Upper lobe of left lung (tissue), 6 donors: Measurements from ENCODE around the gene MTMR12. TPM values are rescaled to one million over a fixed set of nuclear protein-coding genes. Genes with fewer than 3 reads are reported as not detected.

Experiments used
- ATAC-seq, 2 donors: fragments of 200-7000 bp; cut with Tn5 transposase; one replicate each; pipeline ENCODE4 v1.9.1; 2022; ENCODE audit warnings: mild to moderate bottlenecking in 2 of 2, moderate library complexity in 2 of 2; ENCODE audit not compliant: low FRiP score in 2 of 2
- DNase-seq, 2 donors: peaks; one replicate each; pipeline ENCODE4 v3.0.0-alpha.2; 2019 to 2020
- H3K27ac ChIP-seq, 4 donors: fragments of 200-600 bp; sonication (generic); one replicate each; pipeline ENCODE4 v1.5.1; 2016 to 2019
- H3K27me3 ChIP-seq, 4 donors: fragments of 200-600 bp; sonication (generic); one replicate each; pipeline ENCODE4 v1.5.1; 2017 to 2019
- H3K36me3 ChIP-seq, 4 donors: fragments of 200-600 bp; sonication (generic); one replicate each; pipeline ENCODE4 v1.5.1; 2016 to 2019
- H3K4me1 ChIP-seq, 4 donors: fragments of 200-600 bp; sonication (generic); one replicate each; pipeline ENCODE4 v1.5.1; 2018 to 2019
- H3K4me3 ChIP-seq, 4 donors: fragments of 200-600 bp; sonication (generic); one replicate each; pipeline ENCODE4 v1.5.1; 2017 to 2019; ENCODE audit warnings: mild to moderate bottlenecking in 2 of 4, moderate library complexity in 1 of 4
- H3K9me3 ChIP-seq, 4 donors: fragments of 200-600 bp; sonication (generic); one replicate each; pipeline ENCODE4 v1.5.1; 2018 to 2019
- EP300 ChIP-seq, 4 donors: sonication (generic); formaldehyde crosslinking; IDR thresholded peaks; one replicate each; pipeline ENCODE4 v1.5.1; 2017; ENCODE audit warnings: antibody characterized with exemption in 4 of 4, control low read depth in 2 of 4
- POLR2A ChIP-seq, 4 donors: fragments of 450-650 bp; IDR thresholded peaks; one replicate each; pipeline ENCODE4 v1.5.1; 2016 to 2017; ENCODE audit warnings: antibody characterized with exemption in 4 of 4, mild to moderate bottlenecking in 2 of 4
- POLR2AphosphoS5 ChIP-seq, 2 donors: sonication (generic); formaldehyde crosslinking; IDR thresholded peaks; one replicate each; pipeline ENCODE4 v1.5.1; 2017; ENCODE audit warnings: antibody characterized with exemption in 2 of 2
- WGBS, 2 donors: methylation state at CpG; one replicate each; pipeline ENCODE4 v1.1.5; 2017 to 2018; 5-methylcytosine and 5-hydroxymethylcytosine counted together
- total RNA-seq, 6 donors: library from RNA; depleted of rRNA in 4 of 6; stranded (reverse); fragments of >200 nt in 4 of 6; gene quantifications; one replicate each; pipeline versions ENCODE4 v1.1.0 to v1.2.1, GENCODE V29; 2016 to 2021
- TF ChIP-seq, protein P1 (sequence below), 6 experiments: fragments of 450-650 bp in 4 of 6; fragments of 200-600 bp in 2 of 6; sonication (generic) in 2 of 6; IDR thresholded peaks; one replicate each; pipeline ENCODE4 v1.5.1; 2016 to 2019; ENCODE audit warnings: antibody characterized with exemption in 6 of 6
- donor health status: DM: no; HTN: no; CAD: no; lungs with moderate emphysema.
- donor health status: DM: no; HTN: yes; CAD: no; lungs with severe emphysema.

Gene MTMR12
- total RNA-seq, 6 donors from 2014 or later, result 27.2 to 50.8 (median 35.5) TPM

DNA sequence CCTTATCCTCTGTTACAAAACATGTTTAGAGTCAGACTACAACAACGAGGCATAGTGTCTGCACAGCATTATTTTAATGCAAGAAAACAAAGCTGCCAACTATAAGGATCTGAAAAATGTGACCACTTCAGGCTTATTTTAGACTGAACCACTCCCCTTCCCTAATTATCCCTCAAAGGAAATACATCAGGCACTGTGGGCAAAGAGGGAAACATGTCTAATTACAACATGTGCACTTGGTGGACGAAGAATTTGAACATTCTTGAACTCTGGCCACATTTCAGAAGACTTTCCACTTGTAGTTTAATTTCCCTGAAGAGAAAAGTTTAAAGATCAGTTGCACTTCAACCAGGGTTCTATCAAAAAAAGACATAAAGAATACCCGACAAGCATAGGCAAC is 3.8 kb downstream of the MTMR12 start:
- Histone ChIP-seq H3K4me3 (no peak overlapping the region), H3K36me3 (no peaks in the 10 kb centered on the region), H3K4me1 (peaks cover 44 to 81% (median 50%) of the 10 kb centered on the region in 4 donors), H3K27ac (peak overlapping the region; percentile 24 to 64 (median 56)), H3K9me3 (no peaks in the 10 kb centered on the region), H3K27me3 (no peaks in the 10 kb centered on the region)
- TF ChIP-seq EP300 (IDR thresholded peaks at IDR 0.05) (peak in 1 of 4 donors; percentile 37), POLR2A (IDR thresholded peaks at IDR 0.05) (no peak)
- TF ChIP-seq, protein P1, sequence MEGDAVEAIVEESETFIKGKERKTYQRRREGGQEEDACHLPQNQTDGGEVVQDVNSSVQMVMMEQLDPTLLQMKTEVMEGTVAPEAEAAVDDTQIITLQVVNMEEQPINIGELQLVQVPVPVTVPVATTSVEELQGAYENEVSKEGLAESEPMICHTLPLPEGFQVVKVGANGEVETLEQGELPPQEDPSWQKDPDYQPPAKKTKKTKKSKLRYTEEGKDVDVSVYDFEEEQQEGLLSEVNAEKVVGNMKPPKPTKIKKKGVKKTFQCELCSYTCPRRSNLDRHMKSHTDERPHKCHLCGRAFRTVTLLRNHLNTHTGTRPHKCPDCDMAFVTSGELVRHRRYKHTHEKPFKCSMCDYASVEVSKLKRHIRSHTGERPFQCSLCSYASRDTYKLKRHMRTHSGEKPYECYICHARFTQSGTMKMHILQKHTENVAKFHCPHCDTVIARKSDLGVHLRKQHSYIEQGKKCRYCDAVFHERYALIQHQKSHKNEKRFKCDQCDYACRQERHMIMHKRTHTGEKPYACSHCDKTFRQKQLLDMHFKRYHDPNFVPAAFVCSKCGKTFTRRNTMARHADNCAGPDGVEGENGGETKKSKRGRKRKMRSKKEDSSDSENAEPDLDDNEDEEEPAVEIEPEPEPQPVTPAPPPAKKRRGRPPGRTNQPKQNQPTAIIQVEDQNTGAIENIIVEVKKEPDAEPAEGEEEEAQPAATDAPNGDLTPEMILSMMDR (IDR thresholded peaks at IDR 0.05), result no peak
- DNase-seq (no peak), ATAC-seq (no peak)
- WGBS, 2 donors, result 23 to 31% methylated on average over 3 of the region's 3 CpGs

DNA sequence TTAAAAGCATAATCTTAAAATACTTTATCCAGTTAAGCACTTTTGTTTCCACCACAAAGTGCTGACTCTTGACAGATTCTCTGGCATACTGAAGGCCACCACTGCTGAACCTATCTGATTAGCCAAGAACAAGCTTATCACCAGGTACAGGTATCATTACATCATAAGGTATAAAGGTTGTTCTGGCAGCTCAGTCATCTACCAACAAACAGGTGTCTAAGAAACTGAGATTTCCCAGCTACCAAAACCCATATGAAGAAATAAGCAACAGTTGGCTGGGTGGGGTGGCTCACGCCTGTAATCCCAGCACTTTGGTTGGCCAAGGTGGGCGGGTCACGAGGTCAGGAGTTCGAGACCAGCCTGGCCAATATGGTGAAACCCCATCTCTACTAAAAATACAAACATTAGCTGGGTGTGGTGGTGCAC is 5.0 kb downstream of the MTMR12 start:
- Histone ChIP-seq H3K4me3 (no peak overlapping the region), H3K27me3 (no peaks in the 10 kb centered on the region), H3K4me1 (peaks cover 47 to 83% (median 54%) of the 10 kb centered on the region in 4 donors), H3K27ac (peak overlapping the region in 2 of 4 donors; percentile 62 to 64), H3K9me3 (no peaks in the 10 kb centered on the region), H3K36me3 (no peaks in the 10 kb centered on the region)
- 86 to 94% methylated on average over 4 of the region's 4 CpGs for WGBS, 2 donors
- ATAC-seq (no peak), DNase-seq (no peak)
- no peak for TF ChIP-seq POLR2AphosphoS5 (IDR thresholded peaks at IDR 0.05)
- TF ChIP-seq EP300 (IDR thresholded peaks at IDR 0.05), result no peak
- no peak for TF ChIP-seq POLR2A (IDR thresholded peaks at IDR 0.05)
- TF ChIP-seq, protein P1 (IDR thresholded peaks at IDR 0.05), result no peak

DNA sequence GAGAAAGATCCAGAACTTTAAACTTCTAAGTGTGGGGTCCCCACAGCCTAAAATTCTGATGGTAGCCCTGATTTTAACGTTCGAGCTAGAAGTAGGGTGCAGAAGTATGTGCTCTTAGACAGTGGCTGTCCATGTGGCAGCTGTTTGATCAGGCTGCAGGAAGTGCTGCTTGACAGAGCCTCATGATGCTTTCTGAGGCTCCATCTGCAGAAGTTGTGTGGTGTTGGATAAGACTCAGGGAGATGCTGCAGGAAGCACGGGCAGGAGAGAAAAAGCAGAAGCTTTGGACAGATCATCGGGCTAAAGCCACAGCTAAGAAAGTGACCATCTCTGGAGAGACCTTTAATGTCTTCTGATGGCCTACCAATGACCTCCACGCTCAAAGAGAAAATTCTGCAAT is 8.1 kb downstream of the MTMR12 start:
- H3K36me3 ChIP-seq, result peaks cover 0 to 4% (median 0%) of the 10 kb centered on the region in 4 donors
- H3K4me1 ChIP-seq, result peaks cover 27 to 76% (median 41%) of the 10 kb centered on the region in 4 donors
- 57 to 63% methylated on average over 5 of the region's 5 CpGs for WGBS, 2 donors
- DNase-seq (no peak), ATAC-seq (no peak)
- no peak overlapping the region for H3K27ac ChIP-seq
- no peaks in the 10 kb centered on the region for H3K9me3 ChIP-seq
- no peak overlapping the region for H3K4me3 ChIP-seq
- no peaks in the 10 kb centered on the region for H3K27me3 ChIP-seq
- TF ChIP-seq POLR2AphosphoS5 (IDR thresholded peaks at IDR 0.05), result no peak
- TF ChIP-seq POLR2A (IDR thresholded peaks at IDR 0.05), result no peak
- TF ChIP-seq, protein P1 (IDR thresholded peaks at IDR 0.05), result no peak
- no peak for TF ChIP-seq EP300 (IDR thresholded peaks at IDR 0.05)

DNA sequence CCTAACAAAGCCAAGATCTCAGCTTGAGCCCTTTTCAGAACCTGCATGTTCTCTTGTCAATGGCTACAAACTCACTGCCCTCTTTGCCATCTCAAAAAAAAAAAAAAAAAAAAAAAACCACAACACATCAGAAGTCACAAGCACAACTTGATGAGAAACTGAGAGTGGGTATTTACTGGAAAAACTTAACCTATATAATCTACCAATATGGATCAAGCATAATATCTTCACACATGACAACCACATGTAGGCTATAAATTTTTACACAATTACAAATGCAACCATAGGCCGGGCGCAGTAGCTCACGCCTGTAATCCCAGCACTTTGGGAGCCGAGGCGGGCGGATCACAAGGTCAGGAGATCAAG is 9.0 kb downstream of the MTMR12 start:
- 96 to 98% methylated on average over 6 of the region's 6 CpGs for WGBS, 2 donors
- no peaks in the 10 kb centered on the region for H3K9me3 ChIP-seq
- no peak overlapping the region for H3K4me3 ChIP-seq
- no peak overlapping the region for H3K27ac ChIP-seq
- TF ChIP-seq POLR2A (IDR thresholded peaks at IDR 0.05), result no peak
- TF ChIP-seq, protein P1 (IDR thresholded peaks at IDR 0.05), result no peak
- no peak for TF ChIP-seq EP300 (IDR thresholded peaks at IDR 0.05)
- no peak for TF ChIP-seq POLR2AphosphoS5 (IDR thresholded peaks at IDR 0.05)
- H3K4me1 ChIP-seq, result peaks cover 22 to 67% (median 33%) of the 10 kb centered on the region in 4 donors
- no peak for DNase-seq
- no peak for ATAC-seq
- H3K27me3 ChIP-seq, result no peaks in the 10 kb centered on the region
- H3K36me3 ChIP-seq, result peaks cover 0 to 4% (median 0%) of the 10 kb centered on the region in 4 donors
